ENCODE measurements around the gene TRAM2. TPM values are rescaled to one million over a fixed set of nuclear protein-coding genes. Genes with fewer than 3 reads are reported as not detected.

TRAM2 gene
- total RNA-seq, 2 experiments from 2014 or later = 2.5 to 2.9 TPM

DNA sequence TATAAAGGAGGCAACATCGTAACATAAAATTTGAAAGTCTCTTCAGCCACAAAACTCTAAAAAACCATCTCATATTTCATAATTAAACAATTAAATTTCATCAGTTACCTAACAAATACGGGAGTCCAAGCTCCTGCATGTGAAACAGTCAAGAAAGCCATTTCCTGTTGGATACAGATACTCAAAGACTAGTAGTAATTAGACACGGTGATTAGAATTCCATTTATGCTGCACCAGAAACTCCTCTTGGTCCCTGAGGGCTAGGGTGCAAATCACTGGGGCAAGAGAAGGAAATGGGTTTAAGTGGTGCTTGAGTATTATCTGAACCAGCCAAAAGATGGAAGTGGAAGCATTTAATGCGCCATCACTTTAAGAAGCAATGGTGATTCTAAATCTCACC is 27.4 kb downstream of the TRAM2 start:
- no peak overlapping the region for H3K4me3 Mint-ChIP-seq
- H3K27me3 Mint-ChIP-seq (ENCODE audit: low read depth) = no peaks in the 10 kb centered on the region
- H3K9me3 Mint-ChIP-seq = no peaks in the 10 kb centered on the region
- DNase-seq = no peak
- no peak overlapping the region for H3K27ac Mint-ChIP-seq
- peaks cover 11% of the 10 kb centered on the region for H3K4me1 Mint-ChIP-seq (ENCODE audit: low read depth)
- intact Hi-C loops (cut with micrococcal nuclease) = no loop called here
- CTCF ChIA-PET = no interaction called here
- peaks cover 2% of the 10 kb centered on the region for H3K36me3 Mint-ChIP-seq (ENCODE audit: low read depth)

DNA sequence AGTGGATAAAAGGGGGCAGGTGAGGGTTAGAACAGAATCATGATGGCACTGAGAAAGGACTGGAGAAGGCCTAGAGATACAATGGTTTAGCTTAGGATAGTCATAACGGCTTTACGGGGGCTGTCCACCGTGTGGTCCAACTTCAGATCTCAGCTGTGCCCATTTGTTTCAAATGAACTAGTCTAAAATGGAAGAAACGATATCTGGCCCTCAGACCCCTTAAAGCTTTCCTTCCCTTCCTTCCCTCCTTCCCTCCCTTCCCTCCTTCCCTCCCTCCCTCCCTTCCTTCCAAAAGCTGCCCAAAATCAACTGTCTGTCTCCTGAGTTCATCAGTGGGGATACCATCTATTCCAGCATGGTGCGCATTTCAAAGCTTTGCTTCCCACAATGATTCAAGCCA is 27.9 kb downstream of the TRAM2 start:
- intact Hi-C loops (cut with micrococcal nuclease) = no loop called here
- Mint-ChIP-seq H3K4me3 (no peak overlapping the region), H3K4me1 (ENCODE audit: low read depth) (peaks cover 13% of the 10 kb centered on the region), H3K27ac (no peak overlapping the region), H3K36me3 (ENCODE audit: low read depth) (peaks cover 2% of the 10 kb centered on the region), H3K27me3 (ENCODE audit: low read depth) (no peaks in the 10 kb centered on the region), H3K9me3 (no peaks in the 10 kb centered on the region)
- CTCF ChIA-PET = interaction anchor here (0.6 kb wide), 1 partner anchor 150 kb away, joined by 3 read pairs; no protein-coding TSS in a partner anchor
- no peak for DNase-seq

DNA sequence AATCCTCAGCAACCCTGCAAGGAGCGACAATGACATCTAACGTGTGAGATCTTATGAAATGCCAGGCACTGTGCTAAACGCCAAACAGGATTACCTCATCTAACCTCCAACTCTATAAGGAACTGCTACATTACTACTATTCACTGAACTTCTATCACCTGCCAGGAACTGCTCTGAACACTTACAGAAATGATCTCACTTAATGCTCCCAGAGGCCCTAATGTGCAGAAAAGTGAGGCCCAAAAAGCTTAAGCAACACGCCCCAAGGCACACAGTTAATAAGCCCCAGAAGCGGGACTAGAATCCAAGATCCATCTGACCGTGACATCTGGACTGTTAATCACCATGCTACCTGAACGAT is 28.5 kb downstream of the TRAM2 start:
- no peaks in the 10 kb centered on the region for H3K27me3 Mint-ChIP-seq (ENCODE audit: low read depth)
- H3K27ac Mint-ChIP-seq = no peak overlapping the region
- DNase-seq = no peak
- H3K36me3 Mint-ChIP-seq (ENCODE audit: low read depth) = peaks cover 2% of the 10 kb centered on the region
- no peak overlapping the region for H3K4me3 Mint-ChIP-seq
- CTCF ChIA-PET = no interaction called here
- intact Hi-C loops (cut with micrococcal nuclease) = no loop called here
- peaks cover 7% of the 10 kb centered on the region for H3K4me1 Mint-ChIP-seq (ENCODE audit: low read depth)
- H3K9me3 Mint-ChIP-seq = no peaks in the 10 kb centered on the region

DNA sequence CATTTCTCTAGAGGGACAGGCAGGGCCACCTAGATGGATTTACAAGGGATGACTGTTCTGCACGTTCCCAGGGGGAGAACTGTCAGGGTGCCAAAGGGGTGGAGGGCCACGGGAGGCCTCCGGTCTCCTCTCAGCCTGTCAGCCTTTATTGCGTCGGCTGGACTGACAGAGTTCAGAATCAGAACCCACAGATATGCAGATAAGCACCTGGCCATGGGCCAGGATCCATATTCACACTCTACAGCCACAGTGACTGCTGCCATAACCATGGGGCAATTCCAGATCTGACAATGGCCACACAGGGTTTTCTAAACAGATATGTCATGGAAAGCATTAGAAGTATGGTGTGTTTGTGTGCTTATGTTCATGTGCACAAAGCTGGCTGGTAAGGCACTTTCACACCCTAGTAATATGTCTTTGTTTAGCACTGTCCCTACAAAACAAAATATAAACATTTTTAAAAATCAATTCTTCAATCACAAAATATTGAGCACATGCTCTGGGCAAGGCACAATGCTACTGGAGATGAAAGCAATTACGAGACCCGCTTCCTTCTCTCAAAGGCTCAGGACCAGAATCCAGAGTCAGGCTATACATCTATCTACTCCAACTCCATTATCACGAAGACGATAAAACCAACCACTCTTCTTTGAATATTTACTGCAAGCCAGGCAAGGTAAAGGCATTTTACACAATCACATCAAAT is 29.1 kb downstream of the TRAM2 start:
- CTCF ChIA-PET = no interaction called here
- no peak overlapping the region for H3K4me3 Mint-ChIP-seq

DNA sequence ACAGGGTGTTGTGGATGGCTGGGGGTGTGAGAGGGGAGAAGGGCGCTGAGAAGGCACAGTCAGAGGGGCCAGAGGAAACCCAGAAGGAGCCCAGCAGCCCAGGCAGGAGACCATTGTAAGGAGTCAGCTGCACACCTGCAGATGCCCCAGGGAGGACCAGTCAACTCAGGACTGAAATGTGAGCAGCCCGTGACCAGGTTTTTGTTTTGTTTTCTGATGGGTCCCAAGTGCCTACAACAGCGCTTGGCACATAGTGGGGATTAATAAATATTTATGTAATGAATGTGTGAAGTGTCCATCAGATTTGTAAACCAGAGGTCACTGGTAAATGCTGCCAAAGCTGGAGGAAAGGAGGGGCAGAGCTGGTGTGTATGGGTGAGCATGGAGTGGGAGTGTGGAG is 30.2 kb downstream of the TRAM2 start:
- Mint-ChIP-seq H3K9me3 (no peaks in the 10 kb centered on the region), H3K4me3 (no peak overlapping the region), H3K27me3 (ENCODE audit: low read depth) (no peaks in the 10 kb centered on the region), H3K4me1 (ENCODE audit: low read depth) (peaks cover 6% of the 10 kb centered on the region), H3K36me3 (ENCODE audit: low read depth) (peaks cover 2% of the 10 kb centered on the region), H3K27ac (no peak overlapping the region)
- intact Hi-C loops (cut with micrococcal nuclease) = no loop called here
- CTCF ChIA-PET = no interaction called here
- DNase-seq = no peak

More for the DNA sequence above, 29.1 kb downstream of the TRAM2 start:
- H3K36me3 Mint-ChIP-seq (ENCODE audit: low read depth) = peaks cover 2% of the 10 kb centered on the region
- no peaks in the 10 kb centered on the region for H3K9me3 Mint-ChIP-seq
- DNase-seq = no peak
- peaks cover 6% of the 10 kb centered on the region for H3K4me1 Mint-ChIP-seq (ENCODE audit: low read depth)
- H3K27me3 Mint-ChIP-seq (ENCODE audit: low read depth) = no peaks in the 10 kb centered on the region
- no peak overlapping the region for H3K27ac Mint-ChIP-seq
- intact Hi-C loops (cut with micrococcal nuclease) = no loop called here

DNA sequence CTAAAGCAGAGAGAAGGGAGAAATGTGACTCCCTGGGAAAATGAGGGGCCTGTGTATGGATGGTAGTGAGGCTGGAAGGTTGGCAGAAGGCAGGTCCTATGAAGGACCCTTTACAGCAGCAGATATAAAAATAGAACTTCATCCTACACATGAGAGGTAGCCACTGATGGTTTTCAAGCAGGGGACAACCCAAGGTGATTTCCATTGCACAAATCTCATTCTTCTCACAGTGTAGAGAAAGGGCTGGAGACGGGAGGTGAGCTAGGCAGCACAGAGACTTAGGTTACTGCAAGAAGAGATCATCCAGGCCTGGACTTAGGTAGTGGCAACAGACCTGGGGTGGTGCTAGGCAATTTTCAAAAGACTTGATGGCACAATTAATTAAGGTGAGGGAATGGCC is 30.7 kb downstream of the TRAM2 start:
- H3K36me3 Mint-ChIP-seq (ENCODE audit: low read depth) = peaks cover 2% of the 10 kb centered on the region
- no peaks in the 10 kb centered on the region for H3K27me3 Mint-ChIP-seq (ENCODE audit: low read depth)
- no peak overlapping the region for H3K4me3 Mint-ChIP-seq
- intact Hi-C loops (cut with micrococcal nuclease) = no loop called here
- DNase-seq = no peak
- no peak overlapping the region for H3K27ac Mint-ChIP-seq
- H3K4me1 Mint-ChIP-seq (ENCODE audit: low read depth) = peaks cover 6% of the 10 kb centered on the region
- H3K9me3 Mint-ChIP-seq = no peaks in the 10 kb centered on the region
- CTCF ChIA-PET = no interaction called here

DNA sequence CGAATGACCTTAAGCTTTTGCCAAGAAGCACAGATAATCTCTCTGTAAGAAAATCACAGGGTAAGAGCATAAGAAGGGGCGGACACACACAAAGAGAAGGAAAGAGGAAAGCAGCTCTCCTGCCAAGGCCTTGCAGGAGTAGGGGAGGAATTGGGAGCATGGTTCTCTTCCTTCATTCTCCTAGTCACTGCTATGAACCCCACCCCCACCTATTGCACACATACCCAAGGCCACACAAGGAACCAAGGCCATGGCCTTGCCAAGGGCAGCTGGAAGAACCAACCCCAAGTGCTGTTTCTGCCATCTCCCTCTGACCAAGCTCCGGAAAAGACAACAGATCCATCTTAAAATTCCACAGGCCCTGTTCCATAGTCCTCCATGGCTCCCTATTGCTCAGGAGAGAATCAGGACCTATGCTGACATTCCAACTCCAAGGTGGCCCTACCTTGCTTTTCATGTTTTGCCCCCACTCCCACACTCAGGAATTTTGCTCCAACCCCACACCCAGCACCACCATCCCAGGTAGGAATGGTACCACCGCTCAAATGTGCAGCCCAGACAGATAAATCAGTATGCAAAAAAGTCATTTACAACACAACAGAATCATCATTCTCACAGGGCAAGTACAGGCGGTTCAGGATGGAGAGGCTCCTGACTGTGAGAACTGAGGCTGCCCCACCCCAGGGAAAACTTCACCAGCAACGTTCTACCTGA is 31.3 kb downstream of the TRAM2 start:
- intact Hi-C loops (cut with micrococcal nuclease) = no loop called here
- no peak for DNase-seq
- no peaks in the 10 kb centered on the region for H3K27me3 Mint-ChIP-seq (ENCODE audit: low read depth)
- H3K36me3 Mint-ChIP-seq (ENCODE audit: low read depth) = peaks cover 2% of the 10 kb centered on the region
- H3K4me1 Mint-ChIP-seq (ENCODE audit: low read depth) = peaks cover 6% of the 10 kb centered on the region
- H3K4me3 Mint-ChIP-seq = no peak overlapping the region
- CTCF ChIA-PET = no interaction called here
- H3K9me3 Mint-ChIP-seq = no peaks in the 10 kb centered on the region
- H3K27ac Mint-ChIP-seq = no peak overlapping the region

DNA sequence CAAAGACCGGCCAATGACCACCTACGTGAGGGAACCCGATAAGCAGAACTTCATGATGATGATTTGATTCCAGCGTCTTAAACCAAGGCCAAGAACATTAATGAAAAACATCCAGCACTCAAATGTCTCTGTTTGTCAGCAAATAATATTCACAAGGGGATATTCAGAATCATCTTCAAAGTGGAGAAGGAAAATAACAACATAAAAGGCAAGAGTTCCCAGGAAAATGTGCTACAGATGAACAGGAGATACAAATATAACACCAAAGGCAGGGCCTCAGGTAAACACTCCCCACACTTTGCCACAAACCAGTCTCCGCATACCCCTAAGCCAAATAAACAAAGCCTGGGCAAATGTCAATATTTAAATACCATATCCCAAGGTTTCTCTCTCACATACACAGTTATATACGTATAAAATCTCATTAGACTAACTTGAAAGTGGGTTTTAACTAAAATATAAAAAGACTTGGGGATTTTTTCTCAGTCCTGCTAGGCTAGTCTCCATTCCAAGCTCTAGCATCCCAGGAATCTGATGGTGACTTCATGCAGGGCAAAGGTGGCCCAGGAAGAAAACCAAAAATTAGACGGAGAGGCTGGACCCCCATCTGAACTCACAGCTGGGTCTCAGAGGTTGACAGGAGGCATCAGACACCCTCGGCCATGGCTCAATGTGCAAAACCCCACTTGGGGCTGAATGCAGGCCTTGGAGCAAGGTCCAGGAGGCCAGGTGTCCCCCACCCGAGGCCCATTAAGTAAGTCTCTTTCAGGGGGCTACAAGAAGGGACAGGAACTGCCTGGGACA is 32.1 kb downstream of the TRAM2 start:
- DNase-seq = no peak
- no peaks in the 10 kb centered on the region for H3K27me3 Mint-ChIP-seq (ENCODE audit: low read depth)
- no peak overlapping the region for H3K4me3 Mint-ChIP-seq
- H3K36me3 Mint-ChIP-seq (ENCODE audit: low read depth) = peaks cover 2% of the 10 kb centered on the region
- H3K9me3 Mint-ChIP-seq = no peaks in the 10 kb centered on the region
- CTCF ChIA-PET = no interaction called here
- H3K4me1 Mint-ChIP-seq (ENCODE audit: low read depth) = peaks cover 6% of the 10 kb centered on the region
- no peak overlapping the region for H3K27ac Mint-ChIP-seq
- intact Hi-C loops (cut with micrococcal nuclease) = no loop called here

DNA sequence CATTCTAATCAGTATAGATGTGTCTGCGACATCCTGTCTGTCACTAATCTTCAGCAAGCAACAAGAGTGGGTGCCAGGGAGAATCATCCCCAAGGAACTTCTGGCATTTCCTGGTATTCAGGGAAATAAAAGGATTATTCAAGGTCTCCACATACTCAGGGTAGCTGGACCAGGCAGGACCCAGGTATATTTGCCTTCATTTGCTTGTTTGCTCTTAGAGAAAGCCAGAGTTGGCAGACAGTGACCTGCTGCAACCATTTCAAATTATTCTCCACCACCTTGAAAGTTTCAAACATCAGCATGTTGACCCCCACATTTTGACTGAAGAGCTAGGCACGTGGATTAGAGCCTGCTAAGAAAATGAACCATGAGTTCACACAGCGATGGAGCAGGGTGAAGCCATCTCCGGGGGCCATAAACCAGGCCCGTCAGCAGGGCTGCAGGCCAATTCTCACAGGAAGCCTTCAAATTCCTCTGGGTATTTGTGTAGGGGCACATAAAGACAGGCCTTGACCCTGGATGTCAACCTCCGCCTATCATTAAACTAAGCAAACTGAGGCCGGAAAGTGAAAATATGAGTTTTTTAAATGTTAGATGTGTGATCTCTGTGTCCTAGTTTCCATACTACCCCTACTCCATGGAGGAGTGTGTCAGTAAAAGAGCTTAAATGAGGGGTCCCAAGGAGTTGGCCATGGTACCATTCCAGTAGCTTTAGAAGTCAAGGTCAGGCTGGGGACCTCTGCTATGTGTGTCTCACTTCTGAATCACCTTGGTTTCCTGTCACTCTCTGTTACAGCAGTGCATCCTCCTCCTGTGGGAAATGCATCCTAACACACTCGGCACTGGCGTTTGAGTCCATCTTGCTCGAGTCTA is 32.9 kb downstream of the TRAM2 start:
- CTCF ChIA-PET = interaction anchor here (1.2 kb wide), 1 partner anchor 32 kb away, joined by 3 read pairs; no protein-coding TSS in a partner anchor
- peaks cover 2% of the 10 kb centered on the region for H3K36me3 Mint-ChIP-seq (ENCODE audit: low read depth)
- H3K4me1 Mint-ChIP-seq (ENCODE audit: low read depth) = peaks cover 6% of the 10 kb centered on the region
- no peak for DNase-seq
- no peaks in the 10 kb centered on the region for H3K27me3 Mint-ChIP-seq (ENCODE audit: low read depth)
- H3K9me3 Mint-ChIP-seq = no peaks in the 10 kb centered on the region
- intact Hi-C loops (cut with micrococcal nuclease) = no loop called here
- H3K27ac Mint-ChIP-seq = no peak overlapping the region
- no peak overlapping the region for H3K4me3 Mint-ChIP-seq

DNA sequence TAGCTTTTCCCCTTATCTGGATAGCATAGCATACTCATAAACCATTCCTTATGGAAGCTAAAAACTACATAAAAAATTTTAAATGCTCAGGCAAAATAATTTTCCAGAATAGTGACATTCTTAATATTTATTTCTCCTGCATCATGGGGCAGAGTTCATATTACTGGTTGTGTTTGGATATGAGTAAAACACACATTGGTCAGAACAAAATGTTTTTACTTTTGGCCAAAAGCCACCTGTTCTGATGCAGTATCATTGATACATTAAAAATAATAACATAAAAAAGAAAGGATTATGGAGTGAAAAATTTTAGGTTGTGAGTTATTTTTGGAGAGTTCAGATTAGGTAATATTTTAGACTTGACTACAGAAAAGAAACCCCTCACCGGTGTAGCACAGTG is 33.6 kb downstream of the TRAM2 start:
- H3K4me3 Mint-ChIP-seq = no peak overlapping the region
- intact Hi-C loops (cut with micrococcal nuclease) = no loop called here
- no peaks in the 10 kb centered on the region for H3K27me3 Mint-ChIP-seq (ENCODE audit: low read depth)
- peaks cover 11% of the 10 kb centered on the region for H3K4me1 Mint-ChIP-seq (ENCODE audit: low read depth)
- H3K36me3 Mint-ChIP-seq (ENCODE audit: low read depth) = peaks cover 2% of the 10 kb centered on the region
- no peak for DNase-seq
- no peaks in the 10 kb centered on the region for H3K9me3 Mint-ChIP-seq
- CTCF ChIA-PET = interaction anchor here (1.2 kb wide), 1 partner anchor 32 kb away, joined by 3 read pairs; no protein-coding TSS in a partner anchor
- no peak overlapping the region for H3K27ac Mint-ChIP-seq

DNA sequence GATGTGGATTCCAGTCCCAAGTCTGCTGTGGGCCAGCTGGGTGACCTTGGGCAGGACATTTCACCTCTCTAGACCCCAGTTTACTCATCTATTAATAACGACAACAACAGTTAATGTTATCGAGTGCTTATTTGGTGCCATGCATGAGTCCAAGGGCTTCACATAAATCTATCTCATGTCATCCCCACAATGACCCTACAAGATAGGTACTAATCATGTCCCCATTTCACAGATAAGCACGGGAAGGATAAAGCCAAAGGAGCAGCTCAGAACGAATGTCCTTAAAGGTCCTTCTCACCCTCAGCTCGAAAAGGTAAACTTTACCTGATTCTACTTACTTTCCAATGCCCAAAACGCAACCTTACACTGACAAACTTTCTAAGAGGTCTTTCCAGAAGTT is 35.7 kb downstream of the TRAM2 start:
- no peaks in the 10 kb centered on the region for H3K27me3 Mint-ChIP-seq (ENCODE audit: low read depth)
- CTCF ChIA-PET = no interaction called here
- no peaks in the 10 kb centered on the region for H3K36me3 Mint-ChIP-seq (ENCODE audit: low read depth)
- DNase-seq = no peak
- intact Hi-C loops (cut with micrococcal nuclease) = no loop called here
- H3K9me3 Mint-ChIP-seq = no peaks in the 10 kb centered on the region
- no peak overlapping the region for H3K4me3 Mint-ChIP-seq
- no peak overlapping the region for H3K27ac Mint-ChIP-seq
- peaks cover 29% of the 10 kb centered on the region for H3K4me1 Mint-ChIP-seq (ENCODE audit: low read depth)

DNA sequence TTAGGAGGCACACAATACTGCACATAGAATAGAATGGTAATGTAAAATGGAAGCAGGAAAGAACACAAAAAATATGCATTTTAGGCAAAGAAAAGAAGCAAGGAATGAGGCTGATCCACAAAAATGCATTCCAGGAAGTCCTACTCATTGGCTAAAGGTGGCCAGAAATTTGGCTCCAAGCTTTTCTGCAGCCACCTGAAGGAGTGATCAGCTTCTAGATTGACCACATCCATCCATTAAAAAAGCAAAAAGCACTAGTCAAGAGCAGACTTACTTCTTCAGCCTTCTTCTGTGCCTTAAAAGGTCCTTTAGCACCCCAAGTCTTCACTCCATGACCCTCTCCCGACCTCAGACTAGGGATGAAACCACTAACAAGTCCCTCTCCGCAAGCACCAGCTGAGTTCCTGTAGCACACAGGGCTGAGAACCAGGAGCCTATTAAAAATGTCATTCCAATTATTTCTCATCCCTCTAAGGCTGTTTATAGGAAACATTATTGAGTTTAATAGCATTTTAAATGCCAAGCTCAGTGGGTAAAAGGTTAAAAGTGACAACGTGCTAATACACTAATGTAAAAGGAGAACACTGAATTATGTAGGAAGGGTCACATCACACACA is 36.5 kb downstream of the TRAM2 start:
- CTCF ChIA-PET = no interaction called here
- H3K4me3 Mint-ChIP-seq = no peak overlapping the region
- no peaks in the 10 kb centered on the region for H3K36me3 Mint-ChIP-seq (ENCODE audit: low read depth)
- no peak for DNase-seq
- H3K27me3 Mint-ChIP-seq (ENCODE audit: low read depth) = no peaks in the 10 kb centered on the region
- H3K9me3 Mint-ChIP-seq = no peaks in the 10 kb centered on the region
- intact Hi-C loops (cut with micrococcal nuclease) = no loop called here
- no peak overlapping the region for H3K27ac Mint-ChIP-seq
- peaks cover 37% of the 10 kb centered on the region for H3K4me1 Mint-ChIP-seq (ENCODE audit: low read depth)
